Liver (tissue), 9 donors: ENCODE measurements around the gene SDHAF1. TPM values are rescaled to one million over a fixed set of nuclear protein-coding genes. Genes with fewer than 3 reads are reported as not detected.
A peak's percentile ranks its signal among the peaks of the same experiment; 100 is the strongest.

Experiments used
- DNase-seq: peaks from one replicate; pipeline ENCODE4 v3.0.0-alpha.2; 2017; ENCODE audit warnings: low spot score
- H3K27ac ChIP-seq, 2 donors: one replicate each; pipeline ENCODE4 v1.7.0; 2013; ENCODE audit warnings: inconsistent platforms in 2 of 2, low read length in 2 of 2, control low read depth in 1 of 2, low read depth in 1 of 2, mild to moderate bottlenecking in 1 of 2
- H3K27me3 ChIP-seq, 4 donors: one replicate each; pipeline versions ENCODE4 v1.6.1 to v1.7.0; 2013; ENCODE audit warnings: low read length in 3 of 4, inconsistent platforms in 1 of 4, mild to moderate bottlenecking in 1 of 4, moderate library complexity in 1 of 4; ENCODE audit not compliant: control insufficient read depth in 4 of 4, insufficient read depth in 4 of 4
- H3K36me3 ChIP-seq, 4 donors: one replicate each; pipeline versions ENCODE4 v1.6.1 to v1.7.0; 2013; ENCODE audit warnings: low read length in 3 of 4, mild to moderate bottlenecking in 3 of 4, low read depth in 1 of 4, moderate library complexity in 1 of 4; ENCODE audit not compliant: control insufficient read depth in 4 of 4, insufficient read depth in 3 of 4
- H3K4me1 ChIP-seq, 4 donors: one replicate each; pipeline versions ENCODE4 v1.6.1 to v1.7.0; 2013; ENCODE audit warnings: low read length in 3 of 4, mild to moderate bottlenecking in 3 of 4, moderate library complexity in 1 of 4; ENCODE audit not compliant: control insufficient read depth in 4 of 4, insufficient read depth in 4 of 4
- H3K4me3 ChIP-seq, 3 donors: one replicate each; pipeline versions ENCODE4 v1.6.1 to v1.7.0; 2013; ENCODE audit warnings: low read length in 3 of 3, control low read depth in 1 of 3, low read depth in 1 of 3, mild to moderate bottlenecking in 1 of 3
- H3K9ac ChIP-seq, 2 donors: one replicate each; pipeline ENCODE4 v1.7.0; 2013; ENCODE audit warnings: low read length in 2 of 2, mild to moderate bottlenecking in 2 of 2, moderate library complexity in 2 of 2, control low read depth in 1 of 2, low read depth in 1 of 2
- H3K9me3 ChIP-seq, 4 donors: one replicate each; pipeline versions ENCODE4 v1.6.1 to v1.7.0; 2013; ENCODE audit warnings: low read length in 3 of 4; ENCODE audit not compliant: control insufficient read depth in 4 of 4
- ATF3 ChIP-seq: IDR thresholded peaks from 2 replicates; pipeline ENCODE4 v1.6.1; 2016; ENCODE audit warnings: antibody characterized with exemption
- CTCF ChIP-seq: fragments of 150-350 bp; IDR thresholded peaks from 2 replicates; pipeline ENCODE4 v1.5.1; 2017; ENCODE audit warnings: improper control_type of control experiment, low read depth, low read length; ENCODE audit not compliant: missing input control
- EGR1 ChIP-seq, 2 donors: IDR thresholded peaks; 2 replicates each; pipeline ENCODE4 v1.6.1; 2016 to 2018; ENCODE audit warnings: antibody characterized with exemption in 2 of 2, low read depth in 2 of 2
- FOXA1 ChIP-seq: IDR thresholded peaks from 2 replicates; pipeline ENCODE4 v1.6.1; 2016; ENCODE audit warnings: antibody characterized with exemption
- FOXA2 ChIP-seq: IDR thresholded peaks from 2 replicates; pipeline ENCODE4 v1.6.1; 2016; ENCODE audit warnings: antibody characterized with exemption
- GABPA ChIP-seq, 2 donors: IDR thresholded peaks in 1 of 2; conservative IDR thresholded peaks in 1 of 2; 2 replicates each; pipeline ENCODE4 v1.6.1; 2016; ENCODE audit warnings: antibody characterized with exemption in 2 of 2, mild to moderate bottlenecking in 1 of 2, moderate library complexity in 1 of 2
- HNF4A ChIP-seq, 2 donors: conservative IDR thresholded peaks; 2 replicates each; pipeline ENCODE4 v1.6.1; 2016; ENCODE audit warnings: antibody characterized with exemption in 2 of 2, mild to moderate bottlenecking in 2 of 2
- HNF4G ChIP-seq: IDR thresholded peaks from 2 replicates; pipeline ENCODE4 v1.6.1; 2016; ENCODE audit warnings: antibody characterized with exemption
- JUND ChIP-seq, 2 donors: IDR thresholded peaks; 2 replicates each; pipeline ENCODE4 v1.6.1; 2016; ENCODE audit warnings: antibody characterized with exemption in 2 of 2
- MAX ChIP-seq: IDR thresholded peaks from 2 replicates; pipeline ENCODE4 v1.6.1; 2016; ENCODE audit warnings: antibody characterized with exemption
- NR2F2 ChIP-seq: IDR thresholded peaks from 2 replicates; pipeline ENCODE4 v1.6.1; 2016; ENCODE audit warnings: antibody characterized with exemption
- RAD21 ChIP-seq, 2 donors: IDR thresholded peaks; 2 replicates each; pipeline ENCODE4 v1.6.1; 2016; ENCODE audit warnings: antibody characterized with exemption in 2 of 2, mild to moderate bottlenecking in 2 of 2
- REST ChIP-seq: IDR thresholded peaks from 2 replicates; pipeline ENCODE4 v1.6.1; 2016; ENCODE audit warnings: antibody characterized with exemption, mild to moderate bottlenecking
- RXRA ChIP-seq, 2 donors: IDR thresholded peaks; 2 replicates each; pipeline ENCODE4 v1.6.1; 2017 to 2018; ENCODE audit warnings: antibody characterized with exemption in 2 of 2, mild to moderate bottlenecking in 1 of 2
- SP1 ChIP-seq: IDR thresholded peaks from 2 replicates; pipeline ENCODE4 v1.6.1; 2018; ENCODE audit warnings: antibody characterized with exemption, mild to moderate bottlenecking
- TAF1 ChIP-seq: conservative IDR thresholded peaks from 2 replicates; pipeline ENCODE4 v1.6.1; 2016; ENCODE audit warnings: antibody characterized with exemption, mild to moderate bottlenecking
- YY1 ChIP-seq: IDR thresholded peaks from 2 replicates; pipeline ENCODE4 v1.6.1; 2016; ENCODE audit warnings: antibody characterized with exemption, mild to moderate bottlenecking
- ZBTB33 ChIP-seq: IDR thresholded peaks from 2 replicates; pipeline ENCODE4 v1.6.1; 2016; ENCODE audit warnings: antibody characterized with exemption
- WGBS: extraction: QIAGEN DNeasy Blood & Tissue Kit; methylation state at CpG from one replicate; pipeline ENCODE4 v1.1.7; 2013; 5-methylcytosine and 5-hydroxymethylcytosine counted together
- polyA plus RNA-seq, 2 donors: library from polyadenylated mRNA; stranded (reverse) in 1 of 2; unstranded in 1 of 2; fragments of 200-250 nt in 1 of 2; fragments of >200 nt in 1 of 2; fragmentation: Nextera tagmentation in 1 of 2; extraction: Ambion mirVana in 1 of 2; gene quantifications; one replicate each; pipeline versions ENCODE4 v1.2.1 to v1.2.3, GENCODE V29; 2013 to 2015
- total RNA-seq, 2 donors: library from RNA; depleted of rRNA; stranded (reverse); fragments of >200 nt; gene quantifications; one replicate each; pipeline ENCODE4 v1.2.3, GENCODE V29; 2014
- donor health status: healthy.
- donor health status: healthy.
- donor health status: healthy.
- donor health status: healthy.
- donor health status: healthy.

The SDHAF1 gene
- total and polyA plus RNA-seq, 4 donors: 8.4 to 28.4 (median 18.9) TPM

- TF ChIP-seq JUND (IDR thresholded peaks at IDR 0.05) (no peak), YY1 (no peak), RXRA (IDR thresholded peaks at IDR 0.05) (no peak), EGR1 (IDR thresholded peaks at IDR 0.05; ENCODE audit: low read depth in 2 of 2) (no peak), FOXA2 (no peak)
- Histone ChIP-seq H3K4me1 (peaks cover 0 to 4% (median 0%) of the 10 kb centered on the region in 4 donors), H3K36me3 (no peaks in the 10 kb centered on the region), H3K9me3 (no peaks in the 10 kb centered on the region), H3K27me3 (peaks cover 0 to 4% (median 0%) of the 10 kb centered on the region in 4 donors), H3K9ac (no peak overlapping the region), H3K4me3 (no peak overlapping the region), H3K27ac (no peak overlapping the region)
- 88% methylated on average over 5 of the region's 5 CpGs for WGBS
- DNase-seq: no peak
Observed at GRCh38 chr19:35986111-35986510, 8.9 kb upstream of the SDHAF1 start.

GRCh38 chr19:35986664-35987570, 8.1 kb upstream of the SDHAF1 start:
- no peaks in the 10 kb centered on the region for H3K9me3 ChIP-seq
- peaks cover 0 to 4% (median 0%) of the 10 kb centered on the region in 4 donors for H3K4me1 ChIP-seq
- TF ChIP-seq HNF4A (conservative IDR thresholded peaks at IDR 0.05) (no peak), FOXA1 (no peak), ZBTB33 (no peak), YY1 (no peak), GABPA (IDR thresholded peaks at IDR 0.05 in 1 of 2, conservative IDR thresholded peaks at IDR 0.05 in 1 of 2) (no peak), TAF1 (no peak), ATF3 (no peak), REST (no peak), HNF4G (no peak), SP1 (no peak), EGR1 (IDR thresholded peaks at IDR 0.05; ENCODE audit: low read depth in 2 of 2) (no peak), RXRA (IDR thresholded peaks at IDR 0.05) (no peak), RAD21 (IDR thresholded peaks at IDR 0.05) (no peak), CTCF (no peak), MAX (no peak), NR2F2 (no peak), FOXA2 (no peak)
- no peak for DNase-seq
- no peak overlapping the region for H3K9ac ChIP-seq
- H3K4me3 ChIP-seq: peak overlapping the region in 1 of 3 donors; percentile 36
- H3K36me3 ChIP-seq: no peaks in the 10 kb centered on the region
- H3K27me3 ChIP-seq: peaks cover 0 to 4% (median 0%) of the 10 kb centered on the region in 4 donors
- H3K27ac ChIP-seq: no peak overlapping the region
- WGBS: 10% methylated on average over 54 of the region's 54 CpGs
